Measurements from ENCODE around the gene C1orf56.

DNA sequence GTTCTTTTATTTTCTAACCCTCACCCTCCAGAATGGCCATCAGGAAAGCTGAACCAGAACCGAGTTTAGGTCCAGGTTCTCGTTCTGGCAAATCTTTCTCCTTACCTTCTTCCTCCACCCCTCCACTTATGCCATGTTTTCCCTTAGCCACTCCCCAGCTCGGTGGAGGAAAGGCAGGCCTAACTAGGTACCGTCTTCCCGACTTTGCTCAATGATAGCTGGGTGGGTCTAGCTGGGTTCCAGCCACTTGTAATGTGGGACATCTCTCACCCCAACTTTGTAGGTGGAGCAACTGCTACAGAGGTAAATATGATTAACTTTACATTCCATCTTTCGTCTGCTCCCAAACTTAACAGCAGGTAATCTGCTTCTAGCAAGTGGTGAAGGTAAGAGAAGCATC lies 10.5 kb upstream of the C1orf56 start:
- TF ChIP-seq, protein P1, sequence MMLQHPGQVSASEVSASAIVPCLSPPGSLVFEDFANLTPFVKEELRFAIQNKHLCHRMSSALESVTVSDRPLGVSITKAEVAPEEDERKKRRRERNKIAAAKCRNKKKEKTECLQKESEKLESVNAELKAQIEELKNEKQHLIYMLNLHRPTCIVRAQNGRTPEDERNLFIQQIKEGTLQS (IDR thresholded peaks at IDR 0.05) = no peak
- TF ChIP-seq CTCF (IDR thresholded peaks at IDR 0.05; ENCODE audit: low read depth, low read length, missing input control) = no peak
- no peak for TF ChIP-seq TAF1 (conservative IDR thresholded peaks at IDR 0.05)
- no peak for TF ChIP-seq JUND (IDR thresholded peaks at IDR 0.05)
- no peak for TF ChIP-seq EGR1 (IDR thresholded peaks at IDR 0.05; ENCODE audit: low read depth in 2 of 2)
- TF ChIP-seq REST (IDR thresholded peaks at IDR 0.05) = no peak
- no peak for TF ChIP-seq RAD21 (IDR thresholded peaks at IDR 0.05)
- TF ChIP-seq, protein P2, sequence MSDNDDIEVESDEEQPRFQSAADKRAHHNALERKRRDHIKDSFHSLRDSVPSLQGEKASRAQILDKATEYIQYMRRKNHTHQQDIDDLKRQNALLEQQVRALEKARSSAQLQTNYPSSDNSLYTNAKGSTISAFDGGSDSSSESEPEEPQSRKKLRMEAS (IDR thresholded peaks at IDR 0.05) = no peak
- no peak for TF ChIP-seq ZBTB33 (IDR thresholded peaks at IDR 0.05)
- no peak for TF ChIP-seq YY1 (IDR thresholded peaks at IDR 0.05)
- TF ChIP-seq HNF4G (IDR thresholded peaks at IDR 0.05) = no peak
- TF ChIP-seq HNF4A (conservative IDR thresholded peaks at IDR 0.05) = no peak
